GM12873 (cell line): ENCODE results near the gene COG5.

ENCODE experiments used
- TF ChIP-seq, protein P1 (sequence below): IDR thresholded peaks from 2 replicates; pipeline ENCODE4 v1.5.1; 2012; ENCODE audit warnings: low read depth, mild to moderate bottlenecking, moderate library complexity, low read length, control low read depth; ENCODE audit not compliant: insufficient read depth; ENCODE audit errors: missing control alignments

Gene COG5

DNA sequence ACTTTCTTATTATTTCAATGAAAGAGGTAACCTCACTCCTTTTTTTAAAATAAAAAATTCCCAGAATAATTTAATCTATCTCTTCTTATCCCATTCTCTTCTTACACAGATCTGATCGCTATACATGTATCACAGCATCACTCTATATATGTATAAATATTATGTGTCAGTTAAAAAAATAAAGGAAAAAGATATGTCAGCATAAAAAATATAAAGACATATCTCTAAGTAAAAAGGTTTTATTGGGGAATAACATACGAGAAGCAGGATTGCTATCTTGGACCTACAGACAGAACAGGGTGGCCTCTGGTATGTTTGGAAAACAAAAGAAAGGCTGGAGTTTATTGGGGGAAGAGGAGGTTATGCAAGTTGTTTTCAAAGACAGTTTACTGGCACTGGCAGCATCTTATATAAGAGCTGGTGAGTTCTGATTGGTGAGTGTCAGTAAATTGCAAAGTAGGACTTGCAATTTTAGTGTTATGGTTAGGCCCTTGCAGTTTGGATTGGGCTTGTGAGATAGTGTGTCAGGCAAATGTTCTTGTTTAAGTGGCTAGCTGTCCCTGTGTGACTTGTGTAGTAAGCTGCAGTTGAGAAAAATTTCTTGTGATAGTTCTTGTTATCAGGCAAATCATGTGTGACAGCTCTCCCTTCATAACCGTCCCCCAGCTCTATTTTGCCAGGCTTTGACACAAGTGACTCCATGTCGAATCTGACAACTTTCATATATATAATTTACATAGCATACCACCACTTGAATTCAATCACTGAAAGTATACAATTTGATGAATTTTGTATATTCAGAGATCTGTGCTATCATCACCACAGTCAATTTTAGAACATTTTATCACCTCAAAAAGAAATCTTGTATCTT is 276.7 kb downstream of the COG5 start:
- TF ChIP-seq, protein P1, sequence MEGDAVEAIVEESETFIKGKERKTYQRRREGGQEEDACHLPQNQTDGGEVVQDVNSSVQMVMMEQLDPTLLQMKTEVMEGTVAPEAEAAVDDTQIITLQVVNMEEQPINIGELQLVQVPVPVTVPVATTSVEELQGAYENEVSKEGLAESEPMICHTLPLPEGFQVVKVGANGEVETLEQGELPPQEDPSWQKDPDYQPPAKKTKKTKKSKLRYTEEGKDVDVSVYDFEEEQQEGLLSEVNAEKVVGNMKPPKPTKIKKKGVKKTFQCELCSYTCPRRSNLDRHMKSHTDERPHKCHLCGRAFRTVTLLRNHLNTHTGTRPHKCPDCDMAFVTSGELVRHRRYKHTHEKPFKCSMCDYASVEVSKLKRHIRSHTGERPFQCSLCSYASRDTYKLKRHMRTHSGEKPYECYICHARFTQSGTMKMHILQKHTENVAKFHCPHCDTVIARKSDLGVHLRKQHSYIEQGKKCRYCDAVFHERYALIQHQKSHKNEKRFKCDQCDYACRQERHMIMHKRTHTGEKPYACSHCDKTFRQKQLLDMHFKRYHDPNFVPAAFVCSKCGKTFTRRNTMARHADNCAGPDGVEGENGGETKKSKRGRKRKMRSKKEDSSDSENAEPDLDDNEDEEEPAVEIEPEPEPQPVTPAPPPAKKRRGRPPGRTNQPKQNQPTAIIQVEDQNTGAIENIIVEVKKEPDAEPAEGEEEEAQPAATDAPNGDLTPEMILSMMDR, result no peak

DNA sequence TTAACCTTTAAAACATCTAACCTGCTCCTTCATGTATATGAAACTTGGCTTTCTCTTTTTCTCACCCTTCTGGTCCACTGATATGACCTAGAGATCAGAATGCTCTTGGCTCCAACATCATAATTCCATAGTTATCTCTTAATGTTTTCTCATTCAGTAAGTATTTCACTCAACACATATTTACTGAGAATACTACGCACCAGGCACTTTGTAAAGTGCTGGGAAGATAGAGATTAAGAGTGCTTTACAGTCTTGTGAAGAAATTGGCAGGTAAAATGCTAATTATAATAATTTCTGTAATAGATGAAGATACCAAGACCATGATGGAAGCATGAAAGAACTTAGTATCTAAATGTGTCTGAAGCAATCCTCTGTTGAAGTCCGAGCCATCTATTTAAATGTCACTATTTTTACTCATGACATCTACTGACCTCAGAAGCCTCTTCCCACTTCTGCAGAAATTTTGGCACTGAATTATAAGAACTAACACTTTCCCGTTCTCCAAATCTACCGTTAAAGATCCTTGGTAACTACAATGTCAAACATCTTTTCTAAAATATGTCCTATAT is 278.7 kb downstream of the COG5 start:
- TF ChIP-seq, protein P1, result no peak

DNA sequence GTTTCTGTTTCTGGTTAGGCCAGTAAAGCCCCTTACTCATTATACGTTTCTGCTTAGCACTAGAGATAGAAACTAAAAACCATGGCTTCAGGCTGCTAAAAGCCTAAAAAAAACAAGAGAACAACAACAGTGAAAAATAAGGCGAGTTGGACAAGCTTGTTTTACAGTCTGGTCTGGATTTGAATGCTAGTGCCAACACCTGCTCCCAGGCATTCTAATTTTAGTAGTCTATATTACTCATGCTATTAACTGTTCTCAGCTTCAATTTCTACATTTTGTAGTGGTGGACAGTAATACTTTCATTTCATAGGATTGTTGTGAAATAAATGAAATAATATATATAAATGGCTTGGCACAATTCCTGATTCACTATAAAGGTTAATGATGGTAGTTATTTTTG is 286.4 kb downstream of the COG5 start:
- TF ChIP-seq, protein P1, result no peak

DNA sequence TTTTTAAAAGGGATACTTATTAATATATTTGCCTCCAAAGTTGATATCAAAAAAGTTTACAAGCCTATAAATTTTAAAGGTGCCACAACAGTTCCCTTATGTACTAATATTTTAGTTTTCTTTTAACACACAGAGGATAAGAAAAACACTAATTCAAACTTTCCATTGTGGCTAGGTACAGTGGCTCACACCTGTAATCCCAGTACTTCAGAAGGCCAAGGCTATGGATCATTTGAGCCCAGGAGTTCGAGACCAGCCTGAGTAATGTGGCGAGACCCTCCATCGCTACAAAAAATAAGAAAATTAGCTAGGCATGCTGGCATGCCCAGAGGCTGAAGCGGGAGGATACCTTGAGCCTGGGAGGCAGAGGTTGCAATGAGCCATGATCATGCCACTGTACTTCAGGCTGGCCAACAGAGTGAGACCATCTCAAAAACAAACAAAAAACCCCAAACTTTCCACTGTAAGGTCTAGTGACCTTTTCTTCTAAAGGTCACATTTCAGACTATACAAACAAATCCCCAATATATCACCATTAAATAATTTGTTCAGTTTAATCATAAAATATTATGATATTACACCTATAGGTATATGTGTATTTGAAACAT is 287.4 kb downstream of the COG5 start:
- TF ChIP-seq, protein P1, result no peak

DNA sequence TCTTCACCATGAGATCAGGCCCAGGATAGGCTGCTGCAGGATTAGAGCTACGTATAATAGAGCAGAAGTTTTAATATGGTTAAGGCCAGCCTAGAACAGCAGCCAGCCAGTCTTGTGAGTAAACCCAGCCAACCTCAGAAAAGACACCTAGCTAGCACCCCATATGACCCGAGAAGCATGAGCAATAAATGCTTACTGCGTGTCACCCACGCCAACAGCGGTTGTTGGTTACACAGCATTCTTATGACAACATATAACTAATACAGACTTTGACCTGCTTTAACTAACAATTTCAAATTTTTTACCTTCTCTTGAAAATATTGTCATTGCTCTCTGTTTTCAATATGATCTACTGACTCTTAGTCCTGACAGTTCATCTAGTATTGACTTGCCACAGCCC is 289.2 kb downstream of the COG5 start:
- TF ChIP-seq, protein P1, result no peak

DNA sequence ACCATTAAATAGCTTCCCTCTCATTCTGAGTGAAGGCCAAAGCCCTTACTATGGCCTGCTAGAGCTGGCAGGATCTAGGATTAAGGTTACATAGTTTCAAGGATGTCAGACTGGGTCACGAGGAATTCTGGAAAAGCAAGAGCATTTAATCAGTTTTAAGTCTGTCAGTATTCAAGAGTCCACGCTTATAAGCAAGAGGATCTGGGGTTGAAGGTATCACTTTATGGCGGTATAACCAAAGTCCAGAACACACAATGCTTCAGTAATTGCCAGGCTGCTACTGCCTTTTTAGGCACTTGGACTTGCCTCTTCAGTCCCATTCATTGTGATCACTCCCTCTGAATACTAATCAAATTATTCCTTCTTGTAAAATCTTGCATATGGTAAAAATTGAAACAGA is 293.9 kb downstream of the COG5 start:
- TF ChIP-seq, protein P1, result no peak

- TF ChIP-seq, protein P1, result no peak
Observed at GRCh38 chr7:107268594-107268993, 295.1 kb downstream of the COG5 start.
